HG02571 (cell line): ENCODE data around the gene CIAO2B.
"Not testable (repeated sequence)": the region's sequence is repeated elsewhere in the genome, so short reads cannot be mapped to it uniquely, and the experiment has no call there.

Source experiments
- ATAC-seq: cut with Tn5 transposase; IDR thresholded peaks from one replicate; pipeline ENCODE4 v1.9.1; 2021; ENCODE audit warnings: mild to moderate bottlenecking, moderate library complexity; ENCODE audit not compliant: unreplicated experiment

The CIAO2B gene

DNA sequence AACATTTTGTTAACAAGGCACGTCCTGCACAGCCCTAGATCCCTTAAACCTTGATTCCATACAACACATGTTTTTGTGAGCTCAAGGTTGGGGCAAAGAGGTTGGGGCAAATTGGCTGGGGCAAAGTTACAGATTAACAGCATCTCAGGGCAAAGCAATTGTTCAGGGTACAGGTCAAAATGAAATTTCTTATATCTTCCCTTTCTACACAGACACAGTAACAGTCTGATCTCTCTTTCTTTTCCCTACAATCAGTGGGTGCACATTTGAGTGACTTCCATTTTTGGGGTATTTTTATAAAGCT, 21.9 kb upstream of the CIAO2B start:
- ATAC-seq, result not testable (repeated sequence)

DNA sequence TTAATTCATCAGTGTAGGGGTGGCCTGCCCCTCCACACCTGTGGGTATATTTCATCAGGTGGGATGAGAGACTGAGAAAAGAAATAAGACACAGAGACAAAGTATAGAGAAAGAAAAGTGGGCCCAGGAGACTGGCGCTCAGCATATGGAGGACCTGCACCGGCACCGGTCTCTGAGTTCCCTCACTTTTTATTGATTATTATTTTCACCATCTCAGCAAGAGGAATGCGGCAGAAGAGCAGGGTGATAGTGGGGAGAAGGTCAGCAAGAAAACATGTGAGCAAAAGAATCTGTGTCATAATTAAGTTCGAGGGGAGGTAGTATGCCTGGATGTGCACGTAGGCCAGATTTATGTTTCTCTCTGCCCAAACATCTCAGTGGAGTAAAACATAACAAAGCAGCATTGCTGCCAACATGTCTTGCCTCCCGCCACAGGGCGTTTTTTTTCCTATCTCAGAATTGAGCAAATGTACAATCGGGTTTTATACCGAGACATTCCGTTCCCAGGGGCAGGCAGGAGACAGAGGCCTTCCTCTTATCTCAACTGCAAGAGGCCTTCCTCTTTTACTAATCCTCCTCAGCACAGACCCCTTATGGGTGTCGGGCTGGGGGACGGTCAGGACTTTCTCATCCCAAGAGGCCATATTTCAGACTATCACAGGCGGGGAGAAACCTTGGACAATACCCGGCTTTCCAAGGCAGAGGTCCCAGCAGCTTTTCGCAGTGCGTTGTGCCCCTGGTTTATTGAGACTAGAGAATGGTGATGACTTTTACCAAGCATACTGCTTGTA, 21.4 kb upstream of the CIAO2B start:
- not testable (repeated sequence) for ATAC-seq

GRCh38 chr16:66954097-66954659, 20.0 kb upstream of the CIAO2B start:
- ATAC-seq, result no peak

DNA sequence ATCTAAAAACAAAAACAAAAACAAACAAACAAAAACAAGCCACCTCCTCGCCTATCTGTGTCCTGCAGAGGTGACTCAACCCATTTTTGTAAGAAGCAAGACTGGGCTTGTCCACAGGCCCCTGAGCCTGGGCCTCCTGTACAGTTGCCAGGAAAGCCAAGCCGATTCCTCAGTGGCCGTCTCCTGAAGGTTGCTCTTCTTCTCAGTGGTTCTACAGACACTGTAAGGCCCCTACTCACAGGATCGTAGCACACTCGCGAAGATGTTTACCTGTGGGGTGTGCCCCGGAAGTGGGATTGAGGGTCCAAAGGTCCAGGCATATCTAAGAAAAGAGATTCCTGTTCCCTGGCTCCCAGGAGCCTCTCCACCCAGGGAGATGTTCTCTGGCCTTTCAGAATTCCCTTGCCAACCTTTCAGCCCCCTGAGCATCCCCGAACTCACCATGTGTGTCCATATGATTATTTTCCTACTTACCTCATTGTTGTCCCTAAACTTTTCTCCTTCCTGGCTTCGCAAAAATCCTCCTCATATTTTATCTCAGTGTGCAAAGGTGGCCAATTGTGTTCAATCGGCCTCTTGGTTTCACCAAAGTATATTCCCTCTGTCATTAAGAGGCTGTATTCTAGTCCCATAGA, 19.4 kb upstream of the CIAO2B start:
- ATAC-seq, result no peak

DNA sequence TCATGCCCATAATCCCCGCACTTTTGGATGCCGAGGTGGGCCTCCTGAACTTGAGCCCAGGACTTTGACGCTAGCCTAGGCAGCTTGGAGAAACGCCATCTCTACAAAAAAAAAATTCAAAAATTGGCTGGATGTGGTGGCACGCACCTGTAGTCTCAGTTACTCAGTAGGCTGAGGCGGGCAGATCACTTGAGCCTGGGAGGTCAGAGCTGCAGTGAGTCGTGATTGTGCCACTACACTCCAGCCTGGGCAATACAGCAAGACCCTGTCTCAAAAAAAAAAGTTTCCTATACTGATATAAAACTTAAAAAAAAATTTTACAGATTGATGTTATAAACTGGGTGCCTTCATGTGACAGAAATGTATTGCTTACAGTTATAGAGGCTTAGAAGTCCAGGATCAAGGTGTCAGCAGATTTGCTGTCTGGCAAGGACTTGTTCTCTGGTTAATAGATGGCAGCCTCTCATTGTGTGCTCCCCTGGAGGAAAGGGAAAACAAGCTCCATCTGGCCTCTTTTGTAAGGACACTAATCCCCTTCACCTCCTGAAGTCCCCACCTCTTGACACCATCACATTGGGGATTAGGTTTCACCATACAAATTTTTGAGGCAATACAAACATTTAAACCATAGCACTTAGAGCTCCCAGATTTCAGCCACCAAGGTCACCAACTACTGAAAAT, 18.4 kb upstream of the CIAO2B start:
- no peak for ATAC-seq

- ATAC-seq, result no peak
Observed at GRCh38 chr16:66950971-66951790, 17.0 kb upstream of the CIAO2B start.

DNA sequence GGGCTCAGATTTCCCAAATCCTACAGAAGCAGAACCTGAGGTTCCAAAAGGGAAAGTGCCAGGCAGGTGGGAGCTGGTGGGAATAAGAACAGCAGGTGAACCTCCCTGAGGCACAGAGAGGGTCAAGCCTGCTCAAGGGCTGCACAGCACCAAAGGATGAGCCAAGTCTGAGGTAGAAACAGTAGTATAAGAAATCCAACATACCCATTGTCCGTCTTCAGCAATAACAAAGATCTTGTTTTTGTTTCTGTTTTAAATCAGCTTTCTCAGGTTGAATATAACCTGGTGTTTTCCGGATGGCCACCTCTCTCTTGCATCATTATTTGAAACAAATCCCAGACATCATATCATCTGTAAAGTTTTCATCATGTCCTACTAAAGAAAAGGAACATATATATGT, 16.2 kb upstream of the CIAO2B start:
- no peak for ATAC-seq

GRCh38 chr16:66949472-66949871, 15.3 kb upstream of the CIAO2B start:
- no peak for ATAC-seq

DNA sequence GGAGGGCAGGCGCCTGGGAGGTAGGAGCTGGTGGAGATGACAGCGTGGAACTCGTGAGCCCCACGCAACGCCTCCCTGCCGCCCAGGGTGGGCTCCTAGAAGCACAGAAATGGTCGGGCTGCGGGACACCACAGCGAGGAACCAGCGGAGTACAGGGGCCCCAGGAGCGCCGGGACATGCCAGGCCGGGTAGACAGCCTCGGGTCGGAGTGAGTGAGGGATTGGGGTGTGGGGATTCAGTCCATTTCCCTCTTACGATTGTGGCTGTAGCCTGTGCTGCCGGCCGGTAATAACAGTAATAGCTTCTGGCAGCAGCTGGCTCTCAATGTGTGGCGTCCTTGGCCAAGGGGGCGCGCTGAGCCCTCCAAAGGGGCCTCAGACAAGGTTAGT, 14.6 kb upstream of the CIAO2B start:
- no peak for ATAC-seq

DNA sequence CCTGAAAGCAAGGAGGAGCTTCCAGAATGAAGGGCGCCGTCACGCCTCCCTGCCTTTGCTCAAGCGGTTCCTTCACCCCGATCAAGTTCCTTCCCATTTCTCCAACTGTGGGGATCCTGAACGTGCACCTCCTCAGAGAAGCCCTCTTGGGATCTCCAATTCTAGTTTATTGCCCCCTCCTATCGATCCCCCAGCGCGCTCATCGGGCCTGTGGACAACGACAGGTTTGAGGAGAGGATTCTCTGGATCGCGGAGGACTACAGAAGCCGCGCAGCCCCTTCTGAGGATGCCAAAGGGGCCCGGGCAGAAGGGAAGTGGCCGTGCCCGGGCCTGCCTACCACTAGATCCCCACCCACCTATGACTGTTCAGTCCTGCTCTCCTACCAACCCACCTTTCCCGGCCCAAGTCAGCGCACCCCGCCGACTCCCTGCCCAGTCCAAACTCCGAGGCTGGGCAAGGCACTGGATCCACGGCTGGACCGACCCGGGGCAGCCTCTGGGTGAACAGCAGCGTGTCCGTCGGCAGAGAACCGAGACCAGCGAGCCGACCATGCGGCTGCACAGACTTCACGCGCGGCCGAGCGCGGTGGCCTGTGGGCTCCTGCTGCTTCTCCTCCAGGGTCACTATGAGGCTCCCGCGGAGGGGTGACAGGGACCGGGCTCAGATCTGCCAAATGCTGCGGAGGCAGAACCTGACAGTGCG, 14.1 kb upstream of the CIAO2B start:
- ATAC-seq, result no peak

DNA sequence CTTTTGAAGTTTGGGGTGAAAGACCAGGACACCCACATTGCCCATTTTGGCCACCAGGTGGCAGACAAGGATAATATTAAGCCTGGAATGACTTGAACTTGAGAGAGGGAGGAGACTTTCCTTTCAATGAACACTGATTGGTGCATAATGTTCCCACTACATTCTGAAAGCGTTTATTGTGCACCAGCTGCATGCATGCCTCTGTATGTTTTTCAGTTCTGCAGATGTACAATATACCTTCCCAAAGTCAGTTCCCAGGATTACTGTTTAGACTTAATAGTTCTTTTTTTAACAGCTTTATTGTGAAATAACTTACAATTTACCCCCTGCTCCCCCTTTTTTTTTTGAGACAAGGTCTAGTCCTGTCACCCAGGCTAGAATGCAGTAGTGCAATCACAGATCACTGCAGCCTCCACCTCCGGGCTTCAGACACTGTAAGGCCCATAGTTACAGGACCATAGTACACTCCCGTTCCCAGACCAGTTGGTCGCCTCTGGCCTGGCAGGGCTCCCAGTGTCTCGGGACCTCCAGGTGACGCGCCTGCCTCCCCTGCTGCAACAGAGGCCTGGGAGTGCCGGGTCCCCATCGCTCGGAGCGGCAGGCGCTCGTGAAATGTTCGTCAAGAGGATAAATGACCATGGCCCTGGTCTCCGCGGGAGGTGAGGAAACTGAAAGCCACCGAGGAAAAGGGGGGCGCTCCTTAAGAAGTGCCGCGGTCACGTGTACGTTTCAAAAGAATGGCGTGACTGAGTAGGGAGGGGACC, 13.3 kb upstream of the CIAO2B start:
- ATAC-seq, result no peak

GRCh38 chr16:66946974-66947301, 12.7 kb upstream of the CIAO2B start:
- no peak for ATAC-seq

DNA sequence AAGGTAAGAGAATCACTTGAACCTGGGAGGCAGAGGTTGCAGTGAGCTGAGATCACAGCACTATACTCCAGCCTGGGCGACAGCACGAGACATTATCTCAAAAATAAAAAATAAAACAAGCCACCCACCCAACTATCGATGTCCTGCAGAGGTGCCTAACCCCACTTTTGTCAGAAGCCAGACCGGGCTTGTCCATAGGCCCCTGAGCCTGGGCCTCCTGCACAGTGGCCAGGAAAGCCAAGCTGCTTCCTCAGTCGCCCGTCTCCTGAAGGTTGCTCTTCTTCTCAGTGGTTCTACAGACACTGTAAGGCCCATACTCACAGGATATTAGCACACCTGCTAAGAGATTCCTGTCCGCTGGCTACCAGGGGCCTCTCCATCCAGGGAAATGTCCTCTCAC, 12.3 kb upstream of the CIAO2B start:
- no peak for ATAC-seq

GRCh38 chr16:66945939-66946338, 11.7 kb upstream of the CIAO2B start:
- no peak for ATAC-seq

GRCh38 chr16:66944971-66945370, 10.8 kb upstream of the CIAO2B start:
- not testable (repeated sequence) for ATAC-seq

- no peak for ATAC-seq
Observed at GRCh38 chr16:66944054-66944441, 9.8 kb upstream of the CIAO2B start.

DNA sequence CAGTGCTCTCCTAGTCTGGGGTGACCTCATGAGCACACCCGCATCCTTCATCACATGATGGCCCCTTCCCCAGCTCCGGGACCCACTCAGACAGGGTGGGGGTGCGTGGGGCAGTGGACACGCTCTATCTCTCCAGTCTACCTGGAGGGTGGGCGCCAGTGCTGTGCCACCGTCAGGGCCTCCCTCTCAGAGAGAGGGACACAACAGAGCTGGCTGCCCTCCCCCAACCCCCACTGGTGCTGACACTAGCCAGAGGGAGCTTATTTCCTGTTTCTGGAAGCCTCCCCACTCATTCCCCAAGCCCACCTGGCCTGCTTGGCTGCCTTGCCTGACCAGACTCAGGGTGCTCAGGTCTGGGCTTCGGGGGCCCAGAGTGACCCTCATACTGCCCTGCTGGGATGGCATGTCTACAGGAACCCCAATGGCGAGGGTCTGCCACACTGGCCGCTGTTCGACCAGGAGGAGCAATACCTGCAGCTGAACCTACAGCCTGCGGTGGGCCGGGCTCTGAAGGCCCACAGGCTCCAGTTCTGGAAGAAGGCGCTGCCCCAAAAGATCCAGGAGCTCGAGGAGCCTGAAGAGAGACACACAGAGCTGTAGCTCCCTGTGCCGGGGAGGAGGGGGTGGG, 9.3 kb upstream of the CIAO2B start:
- ATAC-seq, result no peak

GRCh38 chr16:66942981-66943380, 8.8 kb upstream of the CIAO2B start:
- no peak for ATAC-seq

GRCh38 chr16:66940236-66940635, 6.0 kb upstream of the CIAO2B start:
- no peak for ATAC-seq
